HG03342 (cell line): ENCODE measurements around the gene PARVB.

Source experiments
- ATAC-seq: cut with Tn5 transposase; IDR thresholded peaks from one replicate; pipeline ENCODE4 v1.9.1; 2021; ENCODE audit warnings: mild to moderate bottlenecking, moderate library complexity; ENCODE audit not compliant: unreplicated experiment

PARVB gene

GRCh38 chr22:44209343-44209742 lies 185.2 kb downstream of the PARVB start:
- no peak for ATAC-seq

GRCh38 chr22:44210722-44211121 lies 186.6 kb downstream of the PARVB start:
- no peak for ATAC-seq

- ATAC-seq = no peak
Measured at GRCh38 chr22:44211256-44211945, 187.3 kb downstream of the PARVB start.

- ATAC-seq = no peak
Measured at GRCh38 chr22:44211946-44212930, 188.1 kb downstream of the PARVB start.

GRCh38 chr22:44212936-44213335 lies 188.8 kb downstream of the PARVB start:
- no peak for ATAC-seq

- ATAC-seq = no peak
Measured at GRCh38 chr22:44213489-44214043, 189.5 kb downstream of the PARVB start.

GRCh38 chr22:44214187-44214586 lies 190.1 kb downstream of the PARVB start:
- ATAC-seq = no peak

- ATAC-seq = no peak
Measured at GRCh38 chr22:44214764-44215163, 190.7 kb downstream of the PARVB start.

- no peak for ATAC-seq
Measured at GRCh38 chr22:44215287-44215686, 191.2 kb downstream of the PARVB start.

- no peak for ATAC-seq
Measured at GRCh38 chr22:44217346-44217745, 193.2 kb downstream of the PARVB start.

GRCh38 chr22:44218071-44218470 lies 194.0 kb downstream of the PARVB start:
- no peak for ATAC-seq

GRCh38 chr22:44219101-44219870 lies 195.2 kb downstream of the PARVB start:
- ATAC-seq = no peak

- no peak for ATAC-seq
Measured at GRCh38 chr22:44220727-44221680, 196.9 kb downstream of the PARVB start.

- ATAC-seq = no peak
Measured at GRCh38 chr22:44221710-44222475, 197.8 kb downstream of the PARVB start.
